ENCODE data around the gene RBM28.

RBM28 gene

GRCh38 chr7:128374041-128374440, 30.3 kb upstream of the RBM28 start:
- DNase-seq (ENCODE audit: low spot score) = no peak

GRCh38 chr7:128373606-128374005, 29.9 kb upstream of the RBM28 start:
- no peak for DNase-seq (ENCODE audit: low spot score)

GRCh38 chr7:128370491-128370890, 26.8 kb upstream of the RBM28 start:
- DNase-seq (ENCODE audit: low spot score) = no peak

GRCh38 chr7:128366986-128367385, 23.3 kb upstream of the RBM28 start:
- DNase-seq (ENCODE audit: low spot score) = no peak

GRCh38 chr7:128366300-128366699, 22.6 kb upstream of the RBM28 start:
- no peak for DNase-seq (ENCODE audit: low spot score)

- no peak for DNase-seq (ENCODE audit: low spot score)
Observed at GRCh38 chr7:128365432-128365831, 21.7 kb upstream of the RBM28 start.

- DNase-seq (ENCODE audit: low spot score) = no peak
Observed at GRCh38 chr7:128364166-128364870, 20.6 kb upstream of the RBM28 start.

GRCh38 chr7:128363261-128363721, 19.6 kb upstream of the RBM28 start:
- no peak for DNase-seq (ENCODE audit: low spot score)

GRCh38 chr7:128362670-128363069, 19.0 kb upstream of the RBM28 start:
- no peak for DNase-seq (ENCODE audit: low spot score)

- no peak for DNase-seq (ENCODE audit: low spot score)
Observed at GRCh38 chr7:128361411-128362379, 18.0 kb upstream of the RBM28 start, which contains the start of gene PRRT4. PRRT4 (minus strand) TSS chr7:128361690.

GRCh38 chr7:128360359-128360678, 16.6 kb upstream of the RBM28 start:
- DNase-seq (ENCODE audit: low spot score) = no peak

GRCh38 chr7:128359939-128360338, 16.2 kb upstream of the RBM28 start:
- no peak for DNase-seq (ENCODE audit: low spot score)

- DNase-seq (ENCODE audit: low spot score) = no peak
Observed at GRCh38 chr7:128359336-128359735, 15.6 kb upstream of the RBM28 start.

GRCh38 chr7:128358233-128358632, 14.5 kb upstream of the RBM28 start:
- no peak for DNase-seq (ENCODE audit: low spot score)

- no peak for DNase-seq (ENCODE audit: low spot score)
Observed at GRCh38 chr7:128357217-128357613, 13.5 kb upstream of the RBM28 start.

GRCh38 chr7:128356546-128357216, 13.0 kb upstream of the RBM28 start:
- DNase-seq (ENCODE audit: low spot score) = no peak

- no peak for DNase-seq (ENCODE audit: low spot score)
Observed at GRCh38 chr7:128353610-128354009, 9.9 kb upstream of the RBM28 start.

- DNase-seq (ENCODE audit: low spot score) = no peak
Observed at GRCh38 chr7:128353189-128353588, 9.5 kb upstream of the RBM28 start.

GRCh38 chr7:128352636-128353035, 8.9 kb upstream of the RBM28 start:
- no peak for DNase-seq (ENCODE audit: low spot score)

GRCh38 chr7:128352153-128352537, 8.4 kb upstream of the RBM28 start:
- DNase-seq (ENCODE audit: low spot score) = no peak

- DNase-seq (ENCODE audit: low spot score) = no peak
Observed at GRCh38 chr7:128351296-128352152, 7.8 kb upstream of the RBM28 start.
